IMR-90 (cell line): Measurements from ENCODE around the gene CELSR1.

Experiments
- FOS ChIP-seq: fragments of 150-350 bp; IDR thresholded peaks from 2 replicates; pipeline ENCODE4 v1.6.1; 2016; ENCODE audit warnings: low read depth, low read length
- POLR2A ChIP-seq: IDR thresholded peaks from 2 replicates; pipeline ENCODE4 v1.6.1; 2012; ENCODE audit warnings: mild to moderate bottlenecking, low read depth, low read length
- TF ChIP-seq, protein P1 (sequence below): conservative IDR thresholded peaks from 2 replicates; pipeline ENCODE4 v1.5.1; 2012; ENCODE audit warnings: mild to moderate bottlenecking, low read depth, low read length, improper control_type of control experiment

DNA sequence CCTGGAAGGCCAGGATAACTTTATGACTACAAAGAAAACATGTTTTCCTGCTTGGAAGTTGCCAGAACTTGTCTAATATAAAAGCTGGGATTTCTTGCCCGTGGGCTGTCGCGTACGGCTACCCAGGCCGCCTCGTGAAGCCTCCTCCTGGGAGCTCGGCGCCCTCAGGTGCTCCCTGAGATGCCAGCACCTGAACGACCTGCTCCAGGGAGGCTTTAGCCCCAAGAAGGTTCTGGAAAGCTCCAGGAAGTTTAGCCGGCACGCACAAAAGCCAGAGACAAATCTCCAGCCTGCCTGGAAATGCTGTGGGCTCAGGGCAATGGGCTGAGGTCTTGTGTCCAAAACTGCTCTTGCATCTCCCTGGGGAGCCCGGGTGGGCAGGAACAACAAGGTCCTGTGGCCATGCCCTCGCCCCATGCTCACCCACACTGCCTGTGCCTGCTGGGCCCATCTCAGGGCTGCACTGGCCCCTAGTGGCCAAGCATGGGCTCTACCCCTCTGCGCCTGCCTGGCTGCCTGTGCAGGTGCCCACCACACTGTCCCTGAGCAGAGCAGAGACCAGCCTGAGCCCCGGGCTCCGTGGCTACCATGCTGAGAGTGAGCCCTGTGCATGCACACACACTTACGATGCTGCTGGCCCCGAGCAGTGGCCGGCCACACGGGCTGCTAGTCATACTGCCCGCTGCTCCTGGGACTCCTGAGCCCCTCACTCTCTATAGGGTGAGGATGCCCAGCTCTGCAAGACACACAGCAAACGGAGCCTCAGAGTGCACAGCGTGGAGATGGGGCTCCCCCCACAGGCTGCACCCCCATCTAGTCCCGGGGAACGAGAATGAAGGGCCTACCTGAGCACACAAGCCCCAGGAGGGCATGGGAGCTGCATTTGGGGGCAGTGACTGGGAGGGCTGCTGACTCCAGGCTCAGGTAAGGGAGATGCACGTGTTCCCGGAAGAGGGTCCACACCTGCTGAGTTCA, 4.9 kb upstream of the CELSR1 start:
- TF ChIP-seq POLR2A (0 out of 2 replicates have a peak, but pooled peaks have one; percentile 43), FOS (no peak)
- TF ChIP-seq, protein P1, sequence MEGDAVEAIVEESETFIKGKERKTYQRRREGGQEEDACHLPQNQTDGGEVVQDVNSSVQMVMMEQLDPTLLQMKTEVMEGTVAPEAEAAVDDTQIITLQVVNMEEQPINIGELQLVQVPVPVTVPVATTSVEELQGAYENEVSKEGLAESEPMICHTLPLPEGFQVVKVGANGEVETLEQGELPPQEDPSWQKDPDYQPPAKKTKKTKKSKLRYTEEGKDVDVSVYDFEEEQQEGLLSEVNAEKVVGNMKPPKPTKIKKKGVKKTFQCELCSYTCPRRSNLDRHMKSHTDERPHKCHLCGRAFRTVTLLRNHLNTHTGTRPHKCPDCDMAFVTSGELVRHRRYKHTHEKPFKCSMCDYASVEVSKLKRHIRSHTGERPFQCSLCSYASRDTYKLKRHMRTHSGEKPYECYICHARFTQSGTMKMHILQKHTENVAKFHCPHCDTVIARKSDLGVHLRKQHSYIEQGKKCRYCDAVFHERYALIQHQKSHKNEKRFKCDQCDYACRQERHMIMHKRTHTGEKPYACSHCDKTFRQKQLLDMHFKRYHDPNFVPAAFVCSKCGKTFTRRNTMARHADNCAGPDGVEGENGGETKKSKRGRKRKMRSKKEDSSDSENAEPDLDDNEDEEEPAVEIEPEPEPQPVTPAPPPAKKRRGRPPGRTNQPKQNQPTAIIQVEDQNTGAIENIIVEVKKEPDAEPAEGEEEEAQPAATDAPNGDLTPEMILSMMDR: peak; percentile 94
